GM12864 (cell line): ENCODE results near the gene IER2.
"Not testable (repeated sequence)": the region's sequence is repeated elsewhere in the genome, so short reads cannot be mapped to it uniquely, and the experiment has no call there.

ENCODE experiments used
- DNase-seq: peaks from one replicate; pipeline ENCODE4 v3.0.0-alpha.2; 2011; ENCODE audit warnings: low read depth
- H3K4me3 ChIP-seq: 2 replicates; pipeline ENCODE4 v1.5.1; 2011; ENCODE audit warnings: mild to moderate bottlenecking, low read depth, low read length, control low read depth
- TF ChIP-seq, protein P1 (sequence below): IDR thresholded peaks from 2 replicates; pipeline ENCODE4 v1.5.1; 2011; ENCODE audit warnings: low read depth, mild to moderate bottlenecking, moderate library complexity, low read length, control low read depth, inconsistent platforms; ENCODE audit errors: missing control alignments

IER2 gene

DNA sequence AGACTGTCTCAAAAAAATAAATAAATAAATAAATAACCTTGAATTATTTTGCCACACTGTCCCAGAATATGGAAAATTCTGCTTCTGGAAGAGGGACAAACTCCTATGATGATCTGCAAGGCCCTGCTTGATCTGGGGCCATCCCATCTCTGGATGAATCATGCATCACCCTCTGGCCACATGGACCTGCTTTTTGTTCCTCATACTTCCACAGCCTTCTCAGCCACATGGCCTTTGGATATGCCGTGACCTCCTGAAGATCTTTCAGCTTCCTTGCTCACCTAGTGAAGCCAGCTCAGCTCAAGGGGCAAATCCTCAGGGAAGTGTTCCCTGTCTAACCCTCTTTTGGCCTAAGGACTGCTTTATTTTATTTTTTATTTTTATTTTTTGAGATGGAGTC lies 10.3 kb downstream of the IER2 start:
- TF ChIP-seq, protein P1, sequence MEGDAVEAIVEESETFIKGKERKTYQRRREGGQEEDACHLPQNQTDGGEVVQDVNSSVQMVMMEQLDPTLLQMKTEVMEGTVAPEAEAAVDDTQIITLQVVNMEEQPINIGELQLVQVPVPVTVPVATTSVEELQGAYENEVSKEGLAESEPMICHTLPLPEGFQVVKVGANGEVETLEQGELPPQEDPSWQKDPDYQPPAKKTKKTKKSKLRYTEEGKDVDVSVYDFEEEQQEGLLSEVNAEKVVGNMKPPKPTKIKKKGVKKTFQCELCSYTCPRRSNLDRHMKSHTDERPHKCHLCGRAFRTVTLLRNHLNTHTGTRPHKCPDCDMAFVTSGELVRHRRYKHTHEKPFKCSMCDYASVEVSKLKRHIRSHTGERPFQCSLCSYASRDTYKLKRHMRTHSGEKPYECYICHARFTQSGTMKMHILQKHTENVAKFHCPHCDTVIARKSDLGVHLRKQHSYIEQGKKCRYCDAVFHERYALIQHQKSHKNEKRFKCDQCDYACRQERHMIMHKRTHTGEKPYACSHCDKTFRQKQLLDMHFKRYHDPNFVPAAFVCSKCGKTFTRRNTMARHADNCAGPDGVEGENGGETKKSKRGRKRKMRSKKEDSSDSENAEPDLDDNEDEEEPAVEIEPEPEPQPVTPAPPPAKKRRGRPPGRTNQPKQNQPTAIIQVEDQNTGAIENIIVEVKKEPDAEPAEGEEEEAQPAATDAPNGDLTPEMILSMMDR = no peak
- no peak overlapping the region for H3K4me3 ChIP-seq
- DNase-seq = no peak

DNA sequence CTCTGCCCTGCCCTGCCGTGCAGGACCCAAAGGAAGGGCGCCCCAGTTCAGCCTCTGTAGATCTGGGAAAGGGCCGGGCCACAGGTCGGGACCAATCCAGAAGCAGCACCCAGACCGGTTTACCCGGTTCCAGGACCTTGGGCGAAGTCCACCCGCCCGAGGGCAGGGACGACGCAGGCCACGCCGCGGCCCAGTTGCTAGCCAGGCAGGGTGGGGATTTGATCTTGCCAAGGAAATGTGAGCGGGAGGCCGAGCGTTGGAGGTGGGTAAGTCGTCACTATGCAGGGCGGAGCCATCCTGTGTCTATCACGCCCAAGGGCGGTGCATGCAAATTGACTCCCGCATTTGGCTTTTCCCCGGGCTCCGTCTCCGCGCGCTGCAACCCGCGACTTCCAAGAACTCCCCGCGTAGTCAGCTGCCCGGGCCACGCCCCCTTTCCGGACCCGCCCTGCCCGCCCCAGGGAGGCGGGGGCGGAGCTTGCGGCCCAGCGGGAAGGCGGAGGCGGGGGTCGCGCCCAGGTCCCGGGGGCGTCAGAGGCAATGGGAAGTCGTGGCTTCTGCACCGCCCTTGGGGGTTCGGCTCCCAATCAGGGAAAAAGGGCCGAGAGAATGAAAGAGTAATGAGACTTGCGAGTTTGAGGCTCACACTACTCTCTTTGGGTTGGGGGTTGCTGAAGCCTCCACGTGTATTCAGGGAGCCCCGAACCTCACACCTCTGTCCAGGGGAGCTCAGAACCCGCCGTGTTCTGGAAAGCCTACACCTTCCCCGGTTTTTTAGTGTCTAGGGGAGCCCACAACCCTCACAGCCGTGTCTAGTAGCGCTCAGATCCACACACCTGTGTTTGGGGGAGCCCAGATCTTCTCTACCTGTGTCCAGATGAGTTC lies 12.8 kb downstream of the IER2 start:
- H3K4me3 ChIP-seq = peak overlapping the region; percentile 62
- peak; percentile 93 for DNase-seq
- TF ChIP-seq, protein P1 = no peak

DNA sequence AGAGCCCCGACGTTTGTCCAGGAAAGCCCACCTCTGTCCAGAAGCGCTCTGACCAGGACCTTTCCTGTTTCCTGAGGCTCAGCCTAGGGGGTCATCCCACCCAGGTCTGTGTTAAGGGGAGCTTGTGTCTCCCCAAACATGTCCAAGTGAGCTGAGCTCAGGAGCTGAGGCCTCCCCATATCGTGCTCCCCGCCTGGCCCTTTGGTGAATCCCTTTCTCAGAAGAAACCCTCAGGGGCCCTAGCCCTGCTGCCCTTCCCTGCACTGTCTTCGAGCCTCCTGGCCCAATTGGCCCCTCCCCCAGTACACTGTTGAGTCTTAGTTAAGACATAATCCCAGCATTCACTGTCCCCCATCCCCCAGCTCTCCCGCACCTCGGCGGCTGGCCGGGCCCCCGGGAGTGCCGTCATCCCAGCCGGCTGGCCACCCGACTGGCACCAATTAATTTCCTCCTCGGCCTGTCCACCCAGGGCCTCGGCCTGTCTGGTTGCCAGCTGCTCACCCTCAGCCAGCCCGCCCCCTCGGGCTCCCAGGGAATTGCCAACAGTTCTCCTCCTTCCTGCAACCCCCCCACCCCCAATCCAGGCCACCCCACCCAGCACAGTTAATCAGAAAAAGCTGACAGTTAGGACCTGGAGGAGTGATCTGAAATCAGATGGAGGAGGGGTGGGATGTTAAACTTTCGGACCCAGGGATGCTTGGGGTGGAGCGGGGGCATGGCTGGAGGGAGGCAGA lies 13.6 kb downstream of the IER2 start:
- TF ChIP-seq, protein P1 = no peak
- DNase-seq = no peak
- H3K4me3 ChIP-seq = no peak overlapping the region

DNA sequence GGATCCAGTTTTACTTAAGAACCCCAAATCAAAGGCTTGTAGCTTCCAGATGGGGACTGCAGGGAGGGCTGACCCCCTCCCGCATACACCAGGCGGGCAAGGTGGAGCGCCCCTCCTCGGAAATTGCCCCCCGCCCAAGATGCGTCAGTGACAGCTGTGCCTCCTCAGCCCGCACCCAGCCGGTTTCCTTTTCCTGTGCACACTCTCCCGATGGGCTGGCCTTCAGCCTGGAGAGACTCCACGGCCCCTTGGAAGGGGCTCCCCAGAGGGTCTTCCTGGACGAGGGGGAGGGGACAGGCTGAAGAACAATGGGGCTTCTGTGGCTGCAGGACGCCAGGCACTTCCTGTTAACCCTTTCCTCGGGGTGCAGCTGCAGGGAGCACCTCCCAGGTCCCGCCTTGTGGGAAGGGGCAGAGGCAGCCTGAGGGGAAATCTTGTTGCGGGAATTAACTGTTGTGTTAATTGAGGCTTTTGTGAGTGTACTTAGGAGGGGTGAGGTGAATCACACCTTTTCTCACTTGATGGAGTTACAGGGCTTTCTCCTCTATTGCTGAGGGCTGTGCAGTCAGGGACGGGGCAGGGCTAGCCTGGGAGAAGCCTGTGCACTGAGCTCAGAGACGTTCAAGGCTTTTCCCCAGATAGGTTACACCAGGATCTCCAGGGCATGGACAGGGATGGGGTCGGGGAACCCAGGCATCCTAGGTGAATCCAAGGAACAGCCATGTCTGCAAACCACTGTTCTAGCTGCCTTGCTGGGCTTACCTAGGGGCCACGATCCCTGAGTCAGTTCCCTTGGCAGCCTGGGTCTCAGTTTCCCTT lies 14.3 kb downstream of the IER2 start:
- TF ChIP-seq, protein P1 = no peak
- DNase-seq = no peak
- H3K4me3 ChIP-seq = no peak overlapping the region

DNA sequence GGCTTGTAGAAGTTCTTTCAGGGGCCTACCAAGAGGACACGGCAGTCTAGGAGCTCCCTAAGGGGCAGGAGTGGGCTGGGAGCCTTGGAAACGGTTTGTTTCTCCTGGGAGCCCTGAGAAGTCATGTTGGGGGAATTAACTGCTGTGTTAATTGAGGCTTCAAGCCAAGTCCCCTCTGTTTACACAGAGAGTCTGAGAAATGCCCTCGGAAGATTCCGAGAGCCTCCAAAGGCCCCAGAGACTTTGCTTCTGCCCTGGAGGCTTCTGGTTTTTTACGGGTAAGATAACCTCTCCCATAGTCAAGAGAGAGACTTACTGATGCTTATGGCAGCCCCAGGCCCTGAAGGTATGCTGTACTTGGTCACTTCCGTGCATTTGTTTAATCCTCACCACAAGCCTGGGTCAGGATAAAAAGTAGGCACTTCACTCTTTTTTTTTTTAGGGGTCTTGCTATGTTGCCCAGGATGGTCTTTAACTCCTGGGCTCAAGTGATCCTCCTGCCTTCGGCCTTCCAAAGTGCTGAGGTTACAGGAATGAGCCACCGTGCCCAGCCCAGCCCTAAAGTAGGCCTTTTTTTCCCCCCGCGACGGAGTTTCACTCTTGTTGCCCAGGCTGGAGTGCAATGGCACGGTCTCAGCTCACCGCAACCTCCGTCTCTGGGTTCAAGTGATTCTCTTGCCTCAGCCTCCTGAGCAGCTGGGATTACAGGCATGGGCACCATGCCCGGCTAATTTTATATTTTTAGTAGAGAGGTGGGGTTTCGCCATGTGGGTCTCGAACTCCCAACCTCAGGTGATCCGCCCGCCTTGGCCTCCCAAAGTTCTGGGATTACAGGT lies 15.2 kb downstream of the IER2 start:
- DNase-seq = no peak
- TF ChIP-seq, protein P1 = no peak
- H3K4me3 ChIP-seq = no peak overlapping the region

DNA sequence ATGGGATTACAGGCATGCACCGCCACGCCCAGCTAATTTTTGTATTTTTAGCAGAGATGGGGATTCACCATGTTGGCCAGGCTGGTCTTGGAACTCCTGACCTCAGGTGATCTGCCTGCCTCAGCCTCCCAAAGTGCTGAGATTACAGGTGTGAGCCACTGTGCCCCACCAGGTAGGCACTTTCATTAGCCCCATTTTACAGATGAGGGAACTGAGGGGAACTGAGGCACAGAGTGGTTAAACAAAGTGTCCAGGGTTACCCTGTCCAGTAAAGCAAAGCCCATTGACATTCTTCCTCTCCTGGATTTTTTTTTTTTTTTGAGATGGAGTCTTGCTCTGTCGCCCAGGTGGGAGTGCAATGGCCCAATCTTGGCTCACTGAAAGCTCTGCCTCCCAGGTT lies 15.9 kb downstream of the IER2 start:
- not testable (repeated sequence) for H3K4me3 ChIP-seq, DNase-seq

DNA sequence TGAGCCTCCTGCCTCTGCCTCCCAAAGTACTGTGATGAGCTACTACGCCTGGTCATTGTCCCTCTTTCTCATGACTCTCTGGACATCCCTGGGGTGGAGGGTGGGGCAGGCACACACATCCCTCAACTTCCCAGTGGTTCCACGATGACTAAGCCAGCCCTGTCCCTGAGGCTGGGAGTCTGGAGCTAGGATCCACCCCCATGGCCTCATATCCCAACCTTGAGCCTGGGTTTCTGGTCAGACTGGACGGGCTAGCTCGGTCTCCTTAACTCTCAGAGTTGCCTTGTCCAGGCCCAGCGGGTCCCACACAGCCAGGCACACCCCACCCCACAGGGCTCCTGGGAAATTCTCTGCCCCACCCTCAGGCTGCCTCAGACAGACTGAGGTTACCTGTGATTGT lies 19.6 kb downstream of the IER2 start:
- TF ChIP-seq, protein P1 = no peak
- H3K4me3 ChIP-seq = no peak overlapping the region
- no peak for DNase-seq
